H9 (cell line): ENCODE results near the gene FIGNL2. TPM values are rescaled to one million over a fixed set of nuclear protein-coding genes. Genes with fewer than 3 reads are reported as not detected.

Experiments used
- DNase-seq: peaks from one replicate; pipeline ENCODE4 v3.0.0-alpha.2; 2017
- H2AFZ ChIP-seq: one replicate; pipeline ENCODE4 v1.6.1; 2013; ENCODE audit warnings: mild to moderate bottlenecking, low read length, control low read depth, moderate library complexity
- H2AK5ac ChIP-seq: 2 replicates; pipeline ENCODE4 v1.6.1; 2013; ENCODE audit warnings: low read length, control low read depth, mixed read lengths; ENCODE audit not compliant: insufficient read length
- H2BK120ac ChIP-seq: one replicate; pipeline ENCODE4 v1.6.1; 2013; ENCODE audit warnings: low read depth, mild to moderate bottlenecking, low read length, control low read depth, inconsistent platforms; ENCODE audit not compliant: poor library complexity, severe bottlenecking
- H2BK12ac ChIP-seq: 2 replicates; pipeline ENCODE4 v1.6.1; 2013; ENCODE audit warnings: low read length, control low read depth, mixed read lengths, low read depth; ENCODE audit not compliant: insufficient read length
- H2BK15ac ChIP-seq: 2 replicates; pipeline ENCODE4 v1.6.1; 2013; ENCODE audit warnings: low read depth, low read length, control low read depth
- H2BK20ac ChIP-seq: one replicate; pipeline ENCODE4 v1.6.1; 2013; ENCODE audit warnings: low read depth, mild to moderate bottlenecking, low read length, control low read depth, inconsistent platforms; ENCODE audit not compliant: poor library complexity, severe bottlenecking
- H2BK5ac ChIP-seq: 2 replicates; pipeline ENCODE4 v1.6.1; 2013; ENCODE audit warnings: low read length, control low read depth, mixed read lengths; ENCODE audit not compliant: insufficient read length
- H3K14ac ChIP-seq: 2 replicates; pipeline ENCODE4 v1.6.1; 2013; ENCODE audit warnings: low read length, control low read depth; ENCODE audit not compliant: insufficient read depth
- H3K18ac ChIP-seq: 2 replicates; pipeline ENCODE4 v1.6.1; 2013; ENCODE audit warnings: low read depth, mild to moderate bottlenecking, mixed read lengths, low read length, control low read depth; ENCODE audit not compliant: insufficient read length
- H3K23ac ChIP-seq: 2 replicates; pipeline ENCODE4 v1.6.1; 2013; ENCODE audit warnings: low read length, control low read depth, mixed read lengths, low read depth; ENCODE audit not compliant: insufficient read length
- H3K23me2 ChIP-seq: 2 replicates; pipeline ENCODE4 v1.6.1; 2013; ENCODE audit warnings: low read depth, mild to moderate bottlenecking, mixed read lengths, low read length, control low read depth; ENCODE audit not compliant: insufficient read length, poor library complexity, severe bottlenecking
- H3K27ac ChIP-seq: 2 replicates; pipeline ENCODE4 v1.5.1; 2013; ENCODE audit warnings: low read length, control low read depth, mixed read lengths, low read depth; ENCODE audit not compliant: insufficient read length
- H3K27me3 ChIP-seq: 2 replicates; pipeline ENCODE4 v1.6.1; 2013; ENCODE audit warnings: low read length, control low read depth, inconsistent platforms; ENCODE audit not compliant: insufficient read depth
- H3K4ac ChIP-seq: 2 replicates; pipeline ENCODE4 v1.6.1; 2013; ENCODE audit warnings: low read depth, mild to moderate bottlenecking, control low read depth, inconsistent platforms, low read length, moderate library complexity
- H3K4me1 ChIP-seq: 2 replicates; pipeline ENCODE4 v1.6.1; 2013; ENCODE audit warnings: low read length, control low read depth, inconsistent platforms; ENCODE audit not compliant: insufficient read depth
- H3K4me2 ChIP-seq: 2 replicates; pipeline ENCODE4 v1.6.1; 2013; ENCODE audit warnings: low read length, control low read depth, mixed read lengths; ENCODE audit not compliant: insufficient read length, insufficient read depth
- H3K56ac ChIP-seq: 2 replicates; pipeline ENCODE4 v1.6.1; 2013; ENCODE audit warnings: low read depth, mild to moderate bottlenecking, mixed read lengths, low read length, control low read depth; ENCODE audit not compliant: insufficient read length
- H3K79me1 ChIP-seq: 2 replicates; pipeline ENCODE4 v1.6.1; 2013; ENCODE audit warnings: low read depth, mild to moderate bottlenecking, moderate library complexity, low read length, control low read depth, inconsistent platforms; ENCODE audit not compliant: insufficient read depth, poor library complexity, severe bottlenecking
- H3K79me2 ChIP-seq: 2 replicates; pipeline ENCODE4 v1.6.1; 2013; ENCODE audit warnings: low read length, control low read depth, inconsistent platforms; ENCODE audit not compliant: insufficient read depth
- H3K9ac ChIP-seq: 2 replicates; pipeline ENCODE4 v1.6.1; 2013; ENCODE audit warnings: low read length, control low read depth, mixed read lengths; ENCODE audit not compliant: insufficient read length; ENCODE audit errors: extremely low read depth
- H3K9me3 ChIP-seq: one replicate; pipeline ENCODE4 v1.6.1; 2013; ENCODE audit warnings: low read depth, low read length, inconsistent platforms; ENCODE audit not compliant: control insufficient read depth
- H3T11ph ChIP-seq: one replicate; pipeline ENCODE4 v1.6.1; 2013; ENCODE audit warnings: mild to moderate bottlenecking, low read length, control low read depth, inconsistent platforms
- H4K20me1 ChIP-seq: one replicate; pipeline ENCODE4 v1.6.1; 2013; ENCODE audit not compliant: control insufficient read depth, insufficient read length, insufficient read depth
- H4K5ac ChIP-seq: 2 replicates; pipeline ENCODE4 v1.6.1; 2013; ENCODE audit warnings: low read depth, mild to moderate bottlenecking, mixed read lengths, low read length, control low read depth; ENCODE audit not compliant: insufficient read length
- H4K8ac ChIP-seq: replicated peaks from 2 replicates; pipeline ENCODE4 v1.6.1; 2013; ENCODE audit warnings: low read length, control low read depth, mixed read lengths, low read depth; ENCODE audit not compliant: insufficient read length
- H4K91ac ChIP-seq: 2 replicates; pipeline ENCODE4 v1.6.1; 2013; ENCODE audit warnings: low read depth, mild to moderate bottlenecking, moderate library complexity, mixed read lengths, low read length, control low read depth; ENCODE audit not compliant: insufficient read length
- H3K27ac Mint-ChIP-seq, 3 experiments: 2 replicates in 2 of 3; 3 replicates in 1 of 3; pipeline ENCODE4 v1.8.0; 2020 to 2021; ENCODE audit warnings: mixed read lengths in 3 of 3, mild to moderate bottlenecking in 1 of 3, moderate library complexity in 1 of 3
- H3K27me3 Mint-ChIP-seq: 2 replicates; pipeline ENCODE4 v1.8.0; 2021; ENCODE audit warnings: low read depth, mild to moderate bottlenecking, moderate library complexity, mixed read lengths
- H3K36me3 Mint-ChIP-seq, 3 experiments: 2 replicates in 2 of 3; 3 replicates in 1 of 3; pipeline ENCODE4 v1.8.0; 2020 to 2021; ENCODE audit warnings: low read depth in 3 of 3, mixed read lengths in 3 of 3; ENCODE audit not compliant: insufficient read depth in 1 of 3
- H3K4me1 Mint-ChIP-seq, 2 experiments: 2 replicates each; pipeline ENCODE4 v1.8.0; 2020; ENCODE audit warnings: mixed read lengths in 2 of 2
- H3K4me3 Mint-ChIP-seq, 2 experiments: 2 replicates in 1 of 2; 3 replicates in 1 of 2; pipeline ENCODE4 v1.8.0; 2020 to 2021; ENCODE audit warnings: mild to moderate bottlenecking in 2 of 2, mixed read lengths in 2 of 2, moderate library complexity in 1 of 2
- H3K9me3 Mint-ChIP-seq, 2 experiments: 2 replicates in 1 of 2; 3 replicates in 1 of 2; pipeline ENCODE4 v1.8.0; 2020; ENCODE audit warnings: mild to moderate bottlenecking in 2 of 2, mixed read lengths in 2 of 2, moderate library complexity in 1 of 2
- WGBS: extraction: QIAGEN DNeasy Blood & Tissue Kit; methylation state at CpG from one replicate; pipeline ENCODE4 v1.1.7; 2013; ENCODE audit warnings: missing lambda C conversion rate, low lambda C conversion rate, mixed read lengths; ENCODE audit not compliant: insufficient read length; ENCODE audit errors: extremely low coverage; 5-methylcytosine and 5-hydroxymethylcytosine counted together
- total RNA-seq: library from RNA; stranded (reverse); gene quantifications from 2 replicates; pipeline ENCODE4 v1.2.1, GENCODE V29; 2021
- TF ChIP-seq, protein P1 (sequence below): fragments of 200-600 bp; sonication (generic); conservative IDR thresholded peaks from 3 replicates; pipeline ENCODE4 v1.8.0; 2021; ENCODE audit warnings: antibody characterized with exemption, mild to moderate bottlenecking

Gene FIGNL2
- total RNA-seq, 1 experiment from 2014 or later, result 19.7 TPM

DNA sequence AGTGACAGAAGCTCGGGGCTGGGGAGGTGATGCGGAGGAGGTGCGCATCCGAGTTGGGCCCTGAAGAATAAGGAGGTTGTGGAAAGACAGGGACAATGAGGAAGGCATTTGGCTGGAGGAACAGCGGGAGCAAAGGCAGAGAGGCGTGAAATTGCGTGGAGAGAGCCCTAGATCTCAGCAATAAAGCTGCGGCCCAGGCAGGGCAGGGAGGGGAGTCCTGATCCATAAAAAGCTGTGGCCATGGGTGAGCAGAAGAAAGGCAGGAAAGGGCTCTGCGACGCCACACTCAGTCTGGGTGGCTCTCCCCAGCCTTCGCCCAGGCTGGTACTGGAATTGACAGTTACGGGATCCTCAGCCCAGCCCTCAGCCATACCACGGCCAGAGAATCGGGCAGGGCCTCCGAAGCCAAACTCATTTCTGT, 2.2 kb downstream of the FIGNL2 start:
- Histone ChIP-seq H3K9ac (no peak overlapping the region), H4K5ac (no peak overlapping the region), H3K18ac (no peak overlapping the region), H3K14ac (no peak overlapping the region), H2BK120ac (no peak overlapping the region), H4K20me1 (no peaks in the 10 kb centered on the region), H3K27ac (no peak overlapping the region), H3K4me1 (no peaks in the 10 kb centered on the region; the same call in 1 of the 2 replicates), H4K8ac (no peak overlapping the region), H3K79me1 (no peaks in the 10 kb centered on the region), H2BK20ac (no peak overlapping the region), H3K9me3 (no peaks in the 10 kb centered on the region), H3K27me3 (peaks cover 9% of the 10 kb centered on the region; the same call in 1 of the 2 replicates), H2BK5ac (no peak overlapping the region), H3K4me2 (peak overlapping the region; percentile 77), H4K91ac (no peak overlapping the region), H3K23ac (no peak overlapping the region), H3K79me2 (no peaks in the 10 kb centered on the region), H2BK15ac (no peak overlapping the region), H2BK12ac (no peak overlapping the region), H3K23me2 (peaks cover 20% of the 10 kb centered on the region), H3K56ac (no peak overlapping the region), H2AK5ac (no peak overlapping the region), H2AFZ (no peak overlapping the region), H3T11ph (no peak overlapping the region), H3K4ac (no peak overlapping the region)
- no CpG with 5 or more reads among the region's 15 CpGs for WGBS
- DNase-seq, result no peak
- TF ChIP-seq, protein P1, sequence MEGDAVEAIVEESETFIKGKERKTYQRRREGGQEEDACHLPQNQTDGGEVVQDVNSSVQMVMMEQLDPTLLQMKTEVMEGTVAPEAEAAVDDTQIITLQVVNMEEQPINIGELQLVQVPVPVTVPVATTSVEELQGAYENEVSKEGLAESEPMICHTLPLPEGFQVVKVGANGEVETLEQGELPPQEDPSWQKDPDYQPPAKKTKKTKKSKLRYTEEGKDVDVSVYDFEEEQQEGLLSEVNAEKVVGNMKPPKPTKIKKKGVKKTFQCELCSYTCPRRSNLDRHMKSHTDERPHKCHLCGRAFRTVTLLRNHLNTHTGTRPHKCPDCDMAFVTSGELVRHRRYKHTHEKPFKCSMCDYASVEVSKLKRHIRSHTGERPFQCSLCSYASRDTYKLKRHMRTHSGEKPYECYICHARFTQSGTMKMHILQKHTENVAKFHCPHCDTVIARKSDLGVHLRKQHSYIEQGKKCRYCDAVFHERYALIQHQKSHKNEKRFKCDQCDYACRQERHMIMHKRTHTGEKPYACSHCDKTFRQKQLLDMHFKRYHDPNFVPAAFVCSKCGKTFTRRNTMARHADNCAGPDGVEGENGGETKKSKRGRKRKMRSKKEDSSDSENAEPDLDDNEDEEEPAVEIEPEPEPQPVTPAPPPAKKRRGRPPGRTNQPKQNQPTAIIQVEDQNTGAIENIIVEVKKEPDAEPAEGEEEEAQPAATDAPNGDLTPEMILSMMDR, result no peak
- H3K36me3 Mint-ChIP-seq, result peaks cover 0 to 14% (median 9%) of the 10 kb centered on the region in 3 experiments; a peak in 4 of 7 replicates
- H3K27ac Mint-ChIP-seq, result no peak overlapping the region; a peak in 1 of 7 replicates
- peaks cover 46 to 62% of the 10 kb centered on the region in 2 experiments for H3K4me1 Mint-ChIP-seq
- no peaks in the 10 kb centered on the region for H3K9me3 Mint-ChIP-seq
- peak overlapping the region; percentile 73 to 87 for H3K4me3 Mint-ChIP-seq
- peaks cover 55% of the 10 kb centered on the region for H3K27me3 Mint-ChIP-seq
